Stimulated activated CD4-positive, alpha-beta T cell treated with anti-CD3 and anti-CD28 coated beads, TNF-alpha, amount 100 ng/mL, for 24 hours (primary cell): ENCODE measurements around the gene TFE3.

Experiments used
- DNase-seq, 3 experiments: peaks; one replicate each; pipeline ENCODE4 v3.0.0-alpha.2; 2020; ENCODE audit warnings: low read depth in 3 of 3

The TFE3 gene, protein sequence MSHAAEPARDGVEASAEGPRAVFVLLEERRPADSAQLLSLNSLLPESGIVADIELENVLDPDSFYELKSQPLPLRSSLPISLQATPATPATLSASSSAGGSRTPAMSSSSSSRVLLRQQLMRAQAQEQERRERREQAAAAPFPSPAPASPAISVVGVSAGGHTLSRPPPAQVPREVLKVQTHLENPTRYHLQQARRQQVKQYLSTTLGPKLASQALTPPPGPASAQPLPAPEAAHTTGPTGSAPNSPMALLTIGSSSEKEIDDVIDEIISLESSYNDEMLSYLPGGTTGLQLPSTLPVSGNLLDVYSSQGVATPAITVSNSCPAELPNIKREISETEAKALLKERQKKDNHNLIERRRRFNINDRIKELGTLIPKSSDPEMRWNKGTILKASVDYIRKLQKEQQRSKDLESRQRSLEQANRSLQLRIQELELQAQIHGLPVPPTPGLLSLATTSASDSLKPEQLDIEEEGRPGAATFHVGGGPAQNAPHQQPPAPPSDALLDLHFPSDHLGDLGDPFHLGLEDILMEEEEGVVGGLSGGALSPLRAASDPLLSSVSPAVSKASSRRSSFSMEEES

DNA sequence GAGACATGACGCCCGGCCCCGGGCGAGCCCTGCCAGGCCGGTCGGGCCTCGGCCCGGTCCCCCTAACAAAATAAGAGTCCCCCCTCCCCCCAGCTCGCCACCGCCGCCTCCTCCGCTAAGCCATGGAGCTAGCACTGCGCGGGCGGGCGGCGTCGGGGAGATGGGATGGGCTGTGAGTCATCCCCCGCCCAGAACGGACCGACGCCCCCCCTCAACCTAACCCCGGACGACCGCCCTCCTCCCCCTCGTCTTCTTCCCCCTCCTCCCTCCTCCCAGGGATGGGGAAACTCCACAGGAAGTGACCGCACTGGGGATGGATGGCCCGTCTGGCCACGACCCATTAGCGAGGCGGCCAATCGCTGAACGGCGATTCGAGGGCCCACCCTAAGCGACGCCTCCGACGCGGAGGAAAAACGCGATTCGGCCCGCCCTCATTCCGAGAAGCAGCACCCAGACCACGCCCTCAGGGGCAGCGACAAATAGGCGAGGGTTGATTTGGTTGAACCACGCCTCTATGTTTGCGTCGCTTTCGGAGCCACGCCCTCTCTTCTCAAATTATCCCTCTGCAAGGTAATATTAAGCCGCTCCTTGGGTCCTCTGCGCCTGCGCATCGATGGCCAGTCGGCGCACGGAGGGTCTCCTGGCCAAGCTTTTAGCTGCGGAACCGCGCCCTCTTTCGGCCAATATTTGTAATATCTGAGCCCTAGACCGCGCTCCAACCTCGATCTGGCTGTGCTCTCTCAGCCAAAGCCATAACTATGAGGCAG lies at the start of gene TFE3:
Gene TFE3, minus strand, starts transcription at position 138 of the 767 bp plus-strand sequence. Its CDS starts 131 bp downstream, at position 7.
- DNase-seq, result peak; percentile 84 to 95 (median 89)

DNA sequence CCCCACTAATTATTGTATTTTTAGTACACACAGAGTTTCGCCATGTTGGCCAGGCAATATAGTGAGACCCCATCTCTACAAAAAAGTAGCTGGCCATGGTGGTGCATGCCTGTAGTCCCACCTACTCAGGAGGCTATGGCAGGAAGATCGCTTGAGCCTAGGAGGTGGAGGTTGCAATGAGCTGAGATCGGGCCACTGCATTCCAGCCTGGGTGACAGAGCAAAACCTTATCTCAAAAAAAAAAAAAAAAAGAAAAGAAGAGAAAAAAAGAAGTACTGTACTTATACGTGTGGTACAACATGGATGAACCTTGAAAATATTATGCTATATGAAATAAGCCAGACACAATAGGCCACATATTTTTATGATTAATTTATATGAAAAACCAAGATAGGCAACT lies 46.4 kb upstream of the TFE3 start:
- no peak for DNase-seq

DNA sequence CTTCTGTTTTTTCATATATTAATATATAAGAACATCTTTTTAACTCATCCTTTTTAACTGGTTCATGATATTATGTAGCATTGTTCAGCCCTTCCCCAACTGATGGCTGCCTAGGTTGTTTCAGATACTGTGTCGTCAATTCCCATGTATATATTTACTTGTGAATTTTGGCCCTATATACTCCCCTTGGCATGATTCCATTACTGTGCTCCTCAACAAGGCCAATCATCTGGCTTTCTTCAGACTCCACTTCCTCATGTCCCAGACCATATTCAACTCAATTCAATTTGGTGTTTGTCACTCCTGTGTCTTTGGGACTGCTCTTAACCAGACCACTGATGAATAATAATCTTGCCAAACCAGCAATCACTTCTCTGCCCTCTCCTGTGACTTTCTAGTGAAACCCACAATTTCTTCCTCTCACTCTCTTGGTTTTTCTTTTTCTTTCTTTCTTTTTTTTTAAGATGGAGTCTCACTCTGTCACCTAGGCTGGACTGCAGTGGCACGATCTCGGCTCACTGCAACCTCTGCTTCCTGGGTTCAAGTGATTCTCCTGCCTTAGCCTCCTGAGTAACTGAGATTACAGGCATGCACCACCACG lies 39.2 kb upstream of the TFE3 start:
- DNase-seq, result no peak

DNA sequence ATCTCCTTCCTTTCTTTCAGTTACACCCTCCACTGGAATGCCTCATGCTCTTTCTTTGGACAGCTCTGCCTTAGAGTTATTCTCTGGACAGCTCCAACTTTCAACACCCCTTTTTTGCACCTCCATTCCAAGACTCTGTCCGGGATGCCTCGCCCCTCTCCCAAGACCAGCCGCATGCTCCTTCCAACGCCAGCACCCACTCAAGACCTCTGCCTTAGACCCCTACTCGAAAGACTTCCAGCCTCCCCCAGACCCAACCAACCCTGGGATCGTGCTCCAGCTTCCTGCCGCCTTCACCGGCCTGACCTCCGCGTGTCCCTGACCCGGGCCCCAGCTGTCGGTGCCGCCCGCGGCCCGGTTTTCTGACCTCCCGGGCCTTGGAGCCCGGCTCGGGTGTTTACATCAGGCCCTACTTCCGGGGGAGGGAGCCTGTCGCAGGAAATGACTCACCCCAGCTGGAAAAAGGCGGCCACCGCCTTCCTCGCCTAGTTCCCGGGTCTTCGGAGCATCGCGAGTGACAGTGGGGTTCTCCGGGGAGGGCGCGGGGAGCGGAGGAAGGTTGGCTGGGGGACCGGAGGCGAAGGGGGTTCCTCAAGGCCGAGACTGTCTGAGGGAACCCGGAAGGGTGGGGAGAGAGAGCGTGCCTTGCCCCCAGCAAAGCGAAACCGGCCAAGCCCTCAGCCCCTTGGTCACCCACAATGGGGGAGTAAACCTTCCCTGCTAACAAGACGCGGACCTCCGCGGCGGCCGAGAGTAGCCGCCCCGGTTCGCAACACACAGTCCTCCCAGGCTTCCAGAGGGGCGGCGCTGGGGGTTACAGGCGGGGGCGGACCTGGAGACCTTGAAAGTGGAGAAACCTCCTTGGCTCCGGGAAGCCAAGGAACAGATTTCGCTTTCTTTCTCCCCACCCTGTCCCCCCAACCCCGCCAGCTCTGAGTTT lies 36.6 kb upstream of the TFE3 start, which contains the start of gene WDR45:
Gene WDR45, minus strand, starts transcription at position 399 of the 940 bp plus-strand sequence. CDS start 1,792 bp downstream, outside the sequence.
- DNase-seq, result peak; percentile 32 to 64 (median 37)

DNA sequence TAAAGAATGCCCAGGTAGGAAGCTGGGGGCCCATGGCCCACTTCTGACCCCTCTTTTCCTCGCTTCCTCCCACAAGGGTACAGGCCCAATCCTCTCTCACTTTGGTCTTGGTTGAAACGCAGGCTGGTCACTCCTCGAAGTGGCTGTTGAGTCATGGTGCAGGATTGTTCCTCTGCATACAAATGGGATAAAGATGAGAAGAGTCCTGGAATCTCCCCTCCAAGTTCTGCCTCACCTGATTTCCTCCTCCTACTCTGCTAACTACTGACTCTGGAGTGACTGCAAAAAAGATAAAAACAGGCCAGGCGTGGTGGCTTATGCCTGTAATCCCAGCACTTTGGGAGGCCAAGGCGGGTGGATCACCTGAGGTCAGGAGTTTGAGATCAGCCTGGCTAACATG lies 34.8 kb upstream of the TFE3 start:
- DNase-seq, result no peak

DNA sequence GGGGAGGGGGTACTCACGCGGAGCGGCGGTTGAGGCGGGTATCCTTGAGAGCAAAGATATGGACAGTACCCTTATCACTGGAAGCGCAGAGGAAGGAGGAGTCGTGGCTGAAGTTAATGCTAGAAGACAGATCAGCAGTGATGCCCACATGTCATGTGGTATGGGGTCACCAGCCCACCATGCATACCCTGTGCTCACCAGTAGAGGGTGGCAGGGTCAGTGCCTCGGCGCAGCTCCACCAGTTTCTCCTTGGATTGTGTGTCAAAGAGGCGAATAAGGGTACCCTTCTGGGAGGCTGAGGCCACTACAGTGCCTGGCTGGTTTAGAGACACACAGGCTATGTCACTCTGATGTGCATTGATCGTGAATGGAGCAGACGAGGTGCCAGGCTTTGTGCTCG lies 32.2 kb upstream of the TFE3 start:
- DNase-seq, result no peak

- DNase-seq, result peak; percentile 74 to 89 (median 76)
These were observed 30.7 kb upstream of the TFE3 start, which contains the start of gene PRAF2 for GRCh38 chrX:49073601-49074575. PRAF2 (minus strand) TSS chrX:49074002; CDS start chrX:49073987, 15 bp downstream.

DNA sequence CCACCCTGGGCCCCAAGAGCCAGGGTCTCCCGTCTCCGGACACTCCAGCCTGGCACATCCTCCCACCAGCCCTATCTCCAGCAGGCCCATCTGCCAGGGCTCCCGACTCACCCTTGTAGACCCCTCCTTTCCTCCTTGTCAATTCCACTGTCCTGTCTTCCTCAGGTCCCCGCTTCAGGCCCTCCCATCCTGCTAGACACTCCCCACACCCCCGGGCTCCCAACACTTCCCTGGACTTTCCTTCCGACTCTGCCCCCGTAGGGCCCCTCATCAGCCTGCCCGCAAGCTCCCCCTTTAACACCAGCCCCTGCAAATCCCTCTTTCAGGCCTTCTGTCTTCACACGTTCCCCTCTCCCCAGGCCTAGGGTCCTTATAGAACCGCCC lies 29.5 kb upstream of the TFE3 start:
- no peak for DNase-seq

DNA sequence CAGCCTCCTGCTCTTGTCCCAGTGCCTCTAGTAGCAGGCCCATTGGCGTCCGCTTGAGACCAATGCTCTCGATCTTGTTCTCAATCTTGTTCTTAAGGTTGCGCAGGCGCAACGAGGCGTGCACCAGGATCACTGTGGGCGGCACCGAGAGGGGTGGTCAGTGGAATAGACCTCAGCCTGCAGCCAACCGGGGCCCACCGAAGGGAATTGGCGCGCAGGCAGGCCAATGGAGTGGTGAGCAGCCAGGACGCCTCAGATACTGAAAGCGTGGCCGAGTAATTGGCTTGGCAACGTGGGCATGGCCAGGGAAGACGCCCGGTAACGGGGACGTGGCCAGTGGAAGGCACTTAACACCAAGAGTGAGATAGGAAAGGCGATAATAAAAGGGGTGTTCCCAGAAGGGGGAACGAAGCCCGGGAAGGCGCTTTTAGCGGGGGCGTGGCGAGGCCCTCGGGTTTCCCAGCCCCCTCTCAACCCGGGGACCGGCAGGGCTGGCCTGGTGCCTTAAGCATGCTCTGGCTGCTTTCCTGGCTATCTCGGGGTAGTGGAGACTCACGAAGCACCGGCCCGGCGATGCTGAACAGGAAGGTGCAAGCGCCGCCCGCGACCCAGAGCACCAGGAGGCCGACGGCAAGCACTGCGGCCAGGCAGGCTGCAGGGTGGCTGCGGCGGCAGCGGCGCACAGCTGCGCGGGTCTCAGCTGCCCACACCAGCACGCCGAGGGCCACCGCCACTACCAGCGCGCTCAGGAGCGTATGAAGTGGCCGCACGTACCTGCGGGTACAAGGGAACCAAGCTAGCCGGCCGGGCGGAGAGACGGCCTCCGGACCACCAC lies 28.9 kb upstream of the TFE3 start:
- no peak for DNase-seq

DNA sequence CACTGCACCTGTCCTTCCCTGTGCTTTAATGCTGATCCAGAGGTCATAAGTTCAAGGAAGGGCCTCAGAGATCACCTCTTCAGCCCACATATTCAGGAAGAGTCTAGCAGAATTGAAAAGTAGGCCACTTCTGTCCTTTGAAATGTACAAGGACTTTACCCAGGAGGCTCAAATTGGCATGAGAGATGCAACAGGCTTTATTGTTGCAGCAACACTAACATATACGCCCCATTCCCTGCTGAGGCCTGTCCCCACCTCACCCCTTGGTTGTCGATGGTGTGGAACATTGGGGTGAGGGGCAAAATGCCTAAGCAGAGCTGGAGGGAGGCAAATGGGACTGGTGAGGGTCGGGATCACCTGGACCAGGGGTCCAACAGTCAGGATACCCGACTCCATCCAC lies 27.8 kb upstream of the TFE3 start:
- DNase-seq, result no peak

DNA sequence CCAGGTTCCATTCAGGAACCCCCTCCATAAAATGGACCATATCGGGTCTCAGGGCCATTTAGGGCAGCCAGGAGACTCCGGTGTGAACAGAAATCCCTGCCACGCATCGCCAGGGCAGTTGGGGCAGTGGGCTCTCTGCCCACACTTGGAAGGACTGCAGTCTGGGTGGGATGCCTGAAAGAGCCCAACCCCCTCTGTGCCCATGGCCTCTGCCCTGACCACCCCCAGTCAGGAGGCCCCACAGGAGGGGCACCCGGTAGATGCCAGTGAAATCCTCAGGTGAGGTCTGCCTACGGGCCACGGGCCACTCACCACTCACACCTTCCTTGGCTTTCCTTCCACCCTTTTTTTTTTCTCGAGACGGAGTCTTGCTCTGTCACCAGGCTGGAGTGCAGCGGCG lies 25.9 kb upstream of the TFE3 start:
- no peak for DNase-seq

GRCh38 chrX:49067285-49068120 lies 24.3 kb upstream of the TFE3 start:
- no peak for DNase-seq

GRCh38 chrX:49066690-49067089 lies 23.5 kb upstream of the TFE3 start:
- DNase-seq, result no peak

- DNase-seq, result no peak
These were observed 23.1 kb upstream of the TFE3 start for GRCh38 chrX:49066278-49066677.

GRCh38 chrX:49064735-49065134 lies 21.6 kb upstream of the TFE3 start:
- DNase-seq, result no peak

DNA sequence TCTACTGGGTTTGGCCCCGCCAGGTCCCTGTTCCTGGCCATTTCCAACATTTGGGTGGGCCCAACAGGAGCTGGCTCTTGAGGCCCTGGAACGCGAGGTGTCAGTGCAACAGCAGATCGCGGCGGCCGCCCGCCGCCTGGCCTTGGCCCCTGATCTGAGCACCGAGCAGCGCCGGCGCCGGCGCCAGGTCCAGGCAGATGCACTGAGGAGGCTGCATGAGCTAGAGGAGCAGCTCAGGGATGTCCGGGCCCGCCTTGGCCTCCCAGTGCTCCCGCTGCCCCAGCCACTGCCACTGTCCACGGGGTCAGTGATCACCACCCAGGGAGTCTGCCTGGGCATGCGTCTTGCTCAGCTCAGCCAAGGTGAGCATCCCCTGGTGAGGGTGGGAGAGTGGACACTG lies 21.1 kb upstream of the TFE3 start:
- no peak for DNase-seq

- DNase-seq, result no peak
These were observed 20.6 kb upstream of the TFE3 start for GRCh38 chrX:49063715-49064114.

- no peak for DNase-seq
These were observed 18.8 kb upstream of the TFE3 start for GRCh38 chrX:49061916-49062315.
